ENCODE measurements around the gene WDR38.
A peak's percentile ranks its signal among the peaks of the same experiment; 100 is the strongest.

The WDR38 gene, protein sequence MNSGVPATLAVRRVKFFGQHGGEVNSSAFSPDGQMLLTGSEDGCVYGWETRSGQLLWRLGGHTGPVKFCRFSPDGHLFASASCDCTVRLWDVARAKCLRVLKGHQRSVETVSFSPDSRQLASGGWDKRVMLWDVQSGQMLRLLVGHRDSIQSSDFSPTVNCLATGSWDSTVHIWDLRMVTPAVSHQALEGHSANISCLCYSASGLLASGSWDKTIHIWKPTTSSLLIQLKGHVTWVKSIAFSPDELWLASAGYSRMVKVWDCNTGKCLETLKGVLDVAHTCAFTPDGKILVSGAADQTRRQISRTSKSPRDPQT

DNA sequence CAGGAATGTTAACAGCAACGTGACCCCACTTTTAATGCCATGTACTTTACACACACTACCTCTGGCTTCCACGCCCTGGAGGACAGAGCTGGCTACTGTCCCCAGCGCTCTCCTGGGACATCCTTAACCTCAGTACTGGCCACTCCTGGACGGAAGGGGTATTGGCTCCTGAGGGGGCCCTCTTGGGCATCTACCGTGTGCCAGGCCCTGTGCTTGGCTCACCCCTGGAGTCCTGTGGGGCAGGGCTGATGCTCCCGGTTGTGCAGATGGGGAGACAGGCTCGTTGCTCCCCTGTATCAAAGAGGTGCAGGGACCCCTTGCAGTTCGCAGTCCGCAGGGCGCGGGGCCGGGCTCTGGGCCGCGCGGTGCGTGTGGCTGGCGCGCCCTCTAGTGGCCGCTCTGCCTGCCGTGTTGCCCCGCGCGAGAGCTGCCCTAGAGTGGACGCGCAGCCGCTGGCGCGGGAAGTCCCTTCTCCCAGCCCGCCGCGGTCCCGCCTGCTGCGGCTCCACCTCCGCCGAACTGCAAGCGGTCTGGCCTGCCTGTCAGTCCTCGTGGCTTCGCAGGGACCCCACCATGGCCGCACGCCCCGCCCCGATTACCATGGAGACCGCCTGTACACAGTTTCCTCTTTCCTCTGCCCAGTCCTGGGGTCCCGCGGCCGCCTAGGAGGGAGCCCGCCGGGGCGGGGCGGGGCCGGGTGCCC is at the start of gene WDR38:
WDR38 (plus strand) TSS at position 632 of the 703 bp plus-strand sequence. CDS start 72 bp downstream, outside the sequence.
- H3K9me2 ChIP-seq (replicated peaks; ENCODE audit: low read depth, low read length) = no peaks in the 10 kb centered on the region
- H3F3A ChIP-seq (ENCODE audit: low read depth) = peaks cover 6% of the 10 kb centered on the region; the same call in 1 of the 2 replicates
- no peaks in the 10 kb centered on the region for H3K4me1 ChIP-seq (ENCODE audit: insufficient read depth, low read length, poor library complexity, severe bottlenecking)
- peaks cover 23% of the 10 kb centered on the region; the same call in 1 of the 2 replicates for H3K36me3 ChIP-seq (ENCODE audit: insufficient read depth, low read length)
- peak within 1 kb of the TSS; percentile 82 for H3K4me2 ChIP-seq (ENCODE audit: low read depth, low read length, poor library complexity, severe bottlenecking)
- peaks cover 18% of the 10 kb centered on the region for H3K79me2 ChIP-seq (ENCODE audit: insufficient read depth, low read length)
- no peak for TF ChIP-seq EZH2phosphoT487 (IDR thresholded peaks at IDR 0.05; ENCODE audit: borderline replicate concordance)
- peak; percentile 92 for TF ChIP-seq CTCF (conservative IDR thresholded peaks at IDR 0.05; ENCODE audit: low read length)
- H3K9me3 ChIP-seq (ENCODE audit: insufficient read depth, low read depth, low read length) = no peaks in the 10 kb centered on the region
- H3K9ac ChIP-seq (ENCODE audit: low read depth, low read length, poor library complexity, severe bottlenecking) = no peak within 1 kb of the TSS
- H4K20me1 ChIP-seq (ENCODE audit: insufficient read depth, low read length, poor library complexity, severe bottlenecking) = peaks cover 16% of the 10 kb centered on the region
- H3K27me3 ChIP-seq (ENCODE audit: insufficient read depth, low read length, poor library complexity, severe bottlenecking) = no peaks in the 10 kb centered on the region
- H2AFZ ChIP-seq (ENCODE audit: low read length) = peak within 1 kb of the TSS; percentile 90
- peak within 1 kb of the TSS; percentile 69 for H3K4me3 ChIP-seq (ENCODE audit: low read length, poor library complexity, severe bottlenecking)

GRCh38 chr9:124803911-124804310 is 49.3 kb upstream of the WDR38 start:
- H3F3A ChIP-seq (ENCODE audit: low read depth) = no peaks in the 10 kb centered on the region
- no peak overlapping the region for H3K9ac ChIP-seq (ENCODE audit: low read depth, low read length, poor library complexity, severe bottlenecking)
- no peaks in the 10 kb centered on the region for H3K4me1 ChIP-seq (ENCODE audit: insufficient read depth, low read length, poor library complexity, severe bottlenecking)
- H2AFZ ChIP-seq (ENCODE audit: low read length) = no peak overlapping the region
- no peaks in the 10 kb centered on the region for H3K9me3 ChIP-seq (ENCODE audit: insufficient read depth, low read depth, low read length)
- no peaks in the 10 kb centered on the region for H4K20me1 ChIP-seq (ENCODE audit: insufficient read depth, low read length, poor library complexity, severe bottlenecking)
- no peaks in the 10 kb centered on the region for H3K9me2 ChIP-seq (replicated peaks; ENCODE audit: low read depth, low read length)
- TF ChIP-seq CTCF (conservative IDR thresholded peaks at IDR 0.05; ENCODE audit: low read length) = no peak
- no peak for TF ChIP-seq EZH2phosphoT487 (IDR thresholded peaks at IDR 0.05; ENCODE audit: borderline replicate concordance)
- H3K79me2 ChIP-seq (ENCODE audit: insufficient read depth, low read length) = no peaks in the 10 kb centered on the region
- H3K36me3 ChIP-seq (ENCODE audit: insufficient read depth, low read length) = no peaks in the 10 kb centered on the region
- H3K4me2 ChIP-seq (ENCODE audit: low read depth, low read length, poor library complexity, severe bottlenecking) = no peak overlapping the region
- no peak overlapping the region for H3K4me3 ChIP-seq (ENCODE audit: low read length, poor library complexity, severe bottlenecking)
- H3K27me3 ChIP-seq (ENCODE audit: insufficient read depth, low read length, poor library complexity, severe bottlenecking) = no peaks in the 10 kb centered on the region

- no peak overlapping the region for H3K4me3 ChIP-seq (ENCODE audit: low read length, poor library complexity, severe bottlenecking)
- no peaks in the 10 kb centered on the region for H3F3A ChIP-seq (ENCODE audit: low read depth)
- no peak for TF ChIP-seq CTCF (conservative IDR thresholded peaks at IDR 0.05; ENCODE audit: low read length)
- TF ChIP-seq EZH2phosphoT487 (IDR thresholded peaks at IDR 0.05; ENCODE audit: borderline replicate concordance) = no peak
- H2AFZ ChIP-seq (ENCODE audit: low read length) = no peak overlapping the region
- H3K4me1 ChIP-seq (ENCODE audit: insufficient read depth, low read length, poor library complexity, severe bottlenecking) = no peaks in the 10 kb centered on the region
- H3K36me3 ChIP-seq (ENCODE audit: insufficient read depth, low read length) = no peaks in the 10 kb centered on the region
- H3K79me2 ChIP-seq (ENCODE audit: insufficient read depth, low read length) = no peaks in the 10 kb centered on the region
- no peaks in the 10 kb centered on the region for H4K20me1 ChIP-seq (ENCODE audit: insufficient read depth, low read length, poor library complexity, severe bottlenecking)
- no peaks in the 10 kb centered on the region for H3K9me3 ChIP-seq (ENCODE audit: insufficient read depth, low read depth, low read length)
- no peak overlapping the region for H3K4me2 ChIP-seq (ENCODE audit: low read depth, low read length, poor library complexity, severe bottlenecking)
- H3K9me2 ChIP-seq (replicated peaks; ENCODE audit: low read depth, low read length) = no peaks in the 10 kb centered on the region
- no peak overlapping the region for H3K9ac ChIP-seq (ENCODE audit: low read depth, low read length, poor library complexity, severe bottlenecking)
- no peaks in the 10 kb centered on the region for H3K27me3 ChIP-seq (ENCODE audit: insufficient read depth, low read length, poor library complexity, severe bottlenecking)
Measured at GRCh38 chr9:124805186-124805585, 48.1 kb upstream of the WDR38 start.

Data from Loucy (cell line).